ENCODE measurements around the gene SLC7A11. TPM values are rescaled to one million over a fixed set of nuclear protein-coding genes. Genes with fewer than 3 reads are reported as not detected.

The SLC7A11 gene
- total RNA-seq, 1 donor from 2014 or later: 9.6 TPM

DNA sequence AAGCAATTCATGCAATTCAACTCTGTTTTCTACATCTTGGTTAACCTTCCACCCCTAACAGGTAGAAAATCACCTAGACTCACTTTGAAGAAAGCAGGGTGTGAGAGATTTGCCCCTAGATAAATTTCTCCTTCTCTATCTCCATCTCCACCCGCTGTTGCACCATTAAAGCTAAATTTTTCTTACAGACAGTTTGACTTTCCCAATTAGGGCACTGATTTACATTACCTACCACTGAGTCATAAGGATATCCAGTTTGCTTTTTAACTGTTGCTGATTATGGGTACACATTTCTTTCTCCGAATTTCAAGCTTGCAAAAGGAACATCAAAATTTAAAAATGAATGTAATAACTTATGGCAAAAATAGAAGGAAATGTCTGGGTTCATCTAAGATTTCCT is 13.0 kb downstream of the SLC7A11 start:
- no peaks in the 10 kb centered on the region for H3K9me3 ChIP-seq (ENCODE audit: low read depth)
- no peaks in the 10 kb centered on the region for H3K36me3 ChIP-seq
- no peak overlapping the region for H3K27ac ChIP-seq
- no peaks in the 10 kb centered on the region for H3K27me3 Mint-ChIP-seq (ENCODE audit: insufficient read depth, low read depth)
- peaks cover 36% of the 10 kb centered on the region for H3K4me1 ChIP-seq
- DNase-seq (ENCODE audit: low spot score): no peak
- H3K4me3 Mint-ChIP-seq: no peak overlapping the region
- no peak overlapping the region for H3K4me3 ChIP-seq
- TF ChIP-seq EZH2 (IDR thresholded peaks at IDR 0.05) (no peak), EZH2phosphoT487 (IDR thresholded peaks at IDR 0.05) (no peak)
- TF ChIP-seq, protein P1, sequence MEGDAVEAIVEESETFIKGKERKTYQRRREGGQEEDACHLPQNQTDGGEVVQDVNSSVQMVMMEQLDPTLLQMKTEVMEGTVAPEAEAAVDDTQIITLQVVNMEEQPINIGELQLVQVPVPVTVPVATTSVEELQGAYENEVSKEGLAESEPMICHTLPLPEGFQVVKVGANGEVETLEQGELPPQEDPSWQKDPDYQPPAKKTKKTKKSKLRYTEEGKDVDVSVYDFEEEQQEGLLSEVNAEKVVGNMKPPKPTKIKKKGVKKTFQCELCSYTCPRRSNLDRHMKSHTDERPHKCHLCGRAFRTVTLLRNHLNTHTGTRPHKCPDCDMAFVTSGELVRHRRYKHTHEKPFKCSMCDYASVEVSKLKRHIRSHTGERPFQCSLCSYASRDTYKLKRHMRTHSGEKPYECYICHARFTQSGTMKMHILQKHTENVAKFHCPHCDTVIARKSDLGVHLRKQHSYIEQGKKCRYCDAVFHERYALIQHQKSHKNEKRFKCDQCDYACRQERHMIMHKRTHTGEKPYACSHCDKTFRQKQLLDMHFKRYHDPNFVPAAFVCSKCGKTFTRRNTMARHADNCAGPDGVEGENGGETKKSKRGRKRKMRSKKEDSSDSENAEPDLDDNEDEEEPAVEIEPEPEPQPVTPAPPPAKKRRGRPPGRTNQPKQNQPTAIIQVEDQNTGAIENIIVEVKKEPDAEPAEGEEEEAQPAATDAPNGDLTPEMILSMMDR (IDR thresholded peaks at IDR 0.05): no peak
- H3K27ac Mint-ChIP-seq: no peak overlapping the region
- no peak overlapping the region for H3K9ac ChIP-seq
- no peak overlapping the region for H2AFZ ChIP-seq (replicated peaks)
- no peaks in the 10 kb centered on the region for H3K9me3 Mint-ChIP-seq
- peaks cover 4% of the 10 kb centered on the region for H3K36me3 Mint-ChIP-seq
- peaks cover 17% of the 10 kb centered on the region for H3K4me1 Mint-ChIP-seq
- H3K27me3 ChIP-seq: no peaks in the 10 kb centered on the region
- peaks cover 15% of the 10 kb centered on the region for H3F3A ChIP-seq (ENCODE audit: low read depth)
- H3K4me2 ChIP-seq: no peak overlapping the region
- no peaks in the 10 kb centered on the region for H3K79me2 ChIP-seq (ENCODE audit: low read depth)
- H4K20me1 ChIP-seq (ENCODE audit: low read depth): no peaks in the 10 kb centered on the region

DNA sequence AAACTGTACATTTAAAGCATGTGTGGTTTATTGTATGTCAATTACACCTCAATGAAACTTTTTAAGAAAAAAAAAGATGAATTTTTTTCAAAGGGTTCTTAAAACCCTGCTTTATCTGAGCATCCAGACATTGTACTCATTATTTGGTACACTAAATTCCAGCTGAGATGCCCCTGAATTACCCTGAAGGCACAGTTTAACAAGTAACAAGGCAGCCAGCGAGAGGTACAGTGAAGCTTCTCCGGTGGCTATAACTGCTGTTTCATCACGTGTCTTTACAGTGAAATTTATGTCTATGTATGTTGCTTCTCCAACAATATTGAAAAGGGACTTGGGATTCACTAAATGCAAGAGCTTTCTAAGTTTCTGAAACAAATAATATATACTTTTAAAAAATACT is 15.8 kb downstream of the SLC7A11 start:
- no peak overlapping the region for H3K27ac Mint-ChIP-seq
- Histone ChIP-seq H3K4me2 (peak overlapping the region; percentile 7), H4K20me1 (ENCODE audit: low read depth) (no peaks in the 10 kb centered on the region), H3K36me3 (no peaks in the 10 kb centered on the region), H3K27me3 (no peaks in the 10 kb centered on the region), H3K9ac (no peak overlapping the region), H3K27ac (peak overlapping the region; percentile 90), H3K4me3 (no peak overlapping the region), H3K9me3 (ENCODE audit: low read depth) (no peaks in the 10 kb centered on the region), H2AFZ (replicated peaks) (no peak overlapping the region), H3F3A (ENCODE audit: low read depth) (peaks cover 42% of the 10 kb centered on the region), H3K79me2 (ENCODE audit: low read depth) (no peaks in the 10 kb centered on the region), H3K4me1 (peaks cover 64% of the 10 kb centered on the region)
- peaks cover 2% of the 10 kb centered on the region for H3K36me3 Mint-ChIP-seq
- DNase-seq (ENCODE audit: low spot score): no peak
- no peak overlapping the region for H3K4me3 Mint-ChIP-seq
- H3K4me1 Mint-ChIP-seq: peaks cover 40% of the 10 kb centered on the region
- no peaks in the 10 kb centered on the region for H3K9me3 Mint-ChIP-seq
- H3K27me3 Mint-ChIP-seq (ENCODE audit: insufficient read depth, low read depth): no peaks in the 10 kb centered on the region
- TF ChIP-seq EZH2phosphoT487 (IDR thresholded peaks at IDR 0.05) (no peak), EZH2 (IDR thresholded peaks at IDR 0.05) (no peak)
- TF ChIP-seq, protein P1 (IDR thresholded peaks at IDR 0.05): no peak

DNA sequence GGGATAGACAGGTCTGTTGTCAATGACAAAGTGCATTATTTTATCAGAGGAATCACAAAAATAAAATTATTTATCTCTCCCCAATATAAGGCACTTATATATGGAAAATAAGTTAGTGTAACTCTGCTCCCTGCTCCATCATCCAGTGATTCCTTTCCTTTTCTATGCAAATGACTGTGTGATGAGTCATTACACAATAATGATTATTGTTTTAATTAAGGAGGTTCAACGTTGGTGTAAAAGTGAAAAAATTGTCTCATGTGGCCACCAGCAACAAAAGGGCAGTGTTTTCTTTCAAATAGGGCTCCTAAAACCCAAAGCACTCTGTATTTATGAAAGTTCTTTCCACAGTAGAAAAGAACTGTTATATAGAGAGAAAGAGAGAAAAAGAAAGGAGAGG is 16.7 kb downstream of the SLC7A11 start:
- H3K9me3 Mint-ChIP-seq: no peaks in the 10 kb centered on the region
- Histone ChIP-seq H3K9me3 (ENCODE audit: low read depth) (no peaks in the 10 kb centered on the region), H3F3A (ENCODE audit: low read depth) (peaks cover 42% of the 10 kb centered on the region), H3K9ac (no peak overlapping the region), H3K27ac (peak overlapping the region; percentile 90), H3K79me2 (ENCODE audit: low read depth) (no peaks in the 10 kb centered on the region), H4K20me1 (ENCODE audit: low read depth) (no peaks in the 10 kb centered on the region), H3K4me1 (peaks cover 70% of the 10 kb centered on the region), H3K4me3 (no peak overlapping the region), H3K4me2 (peak overlapping the region; percentile 25), H3K27me3 (no peaks in the 10 kb centered on the region), H3K36me3 (no peaks in the 10 kb centered on the region), H2AFZ (replicated peaks) (peak overlapping the region; percentile 56)
- no peaks in the 10 kb centered on the region for H3K36me3 Mint-ChIP-seq
- peak overlapping the region; percentile 18 for H3K27ac Mint-ChIP-seq
- no peak for DNase-seq (ENCODE audit: low spot score)
- peaks cover 49% of the 10 kb centered on the region for H3K4me1 Mint-ChIP-seq
- H3K27me3 Mint-ChIP-seq (ENCODE audit: insufficient read depth, low read depth): no peaks in the 10 kb centered on the region
- H3K4me3 Mint-ChIP-seq: no peak overlapping the region
- no peak for TF ChIP-seq EZH2 (IDR thresholded peaks at IDR 0.05)
- no peak for TF ChIP-seq EZH2phosphoT487 (IDR thresholded peaks at IDR 0.05)
- TF ChIP-seq, protein P1 (IDR thresholded peaks at IDR 0.05): no peak
